Panc1 (cell line): ENCODE measurements around the gene OTOG. TPM values are rescaled to one million over a fixed set of nuclear protein-coding genes. Genes with fewer than 3 reads are reported as not detected.

Experiments used
- ATAC-seq: fragments of 200-7000 bp; cut with Tn5 transposase; 2 replicates; pipeline ENCODE4 v1.9.1; 2020; ENCODE audit warnings: mild to moderate bottlenecking, moderate library complexity
- BruUV-seq: library from RNA; stranded (reverse); fragments of 400-500 nt; replicated peaks from 2 replicates; lab custom pipeline; 2021; lab: Mats Ljungman, UMichigan
- CTCF ChIA-PET: fragments of 300-600 bp; sonication (Branson Sonifier 250); formaldehyde crosslinking; loops from one replicate; lab custom pipeline; 2022; ENCODE audit warnings: antibody characterized with exemption; lab: Charles Lee
- POLR2A ChIA-PET: fragments of 300-600 bp; sonication (Branson Sonifier 250); formaldehyde crosslinking; loops from one replicate; lab custom pipeline; 2022; ENCODE audit warnings: antibody characterized with exemption; lab: Charles Lee
- DNase-seq: peaks from one replicate; pipeline ENCODE4 v3.0.0-alpha.2; 2010; ENCODE audit warnings: low read depth, low spot score
- H3K27ac ChIP-seq: 2 replicates; pipeline ENCODE4 v1.5.1; 2011; ENCODE audit warnings: mild to moderate bottlenecking, low read length, inconsistent platforms
- H3K27me3 ChIP-seq: fragments of 200-500 bp; sonication (Bioruptor generic); 2 replicates; pipeline ENCODE4 v1.6.0; 2014; ENCODE audit warnings: low read length, inconsistent platforms; ENCODE audit not compliant: control insufficient read depth, insufficient read depth
- H3K36me3 ChIP-seq: fragments of 200-500 bp; sonication (Bioruptor generic); 2 replicates; pipeline ENCODE4 v1.5.1; 2014; ENCODE audit warnings: inconsistent platforms, mild to moderate bottlenecking, low read length, moderate library complexity; ENCODE audit not compliant: control insufficient read depth, insufficient read depth
- H3K4me1 ChIP-seq: 2 replicates; pipeline ENCODE4 v1.5.1; 2011; ENCODE audit warnings: inconsistent platforms, mild to moderate bottlenecking, low read length, moderate library complexity; ENCODE audit not compliant: control insufficient read depth, insufficient read depth
- H3K4me3 ChIP-seq, 2 experiments: 2 replicates each; pipeline ENCODE4 v1.5.1; 2011 to 2012; ENCODE audit warnings: low read depth in 2 of 2, low read length in 2 of 2, mild to moderate bottlenecking in 2 of 2, inconsistent platforms in 1 of 2, moderate library complexity in 1 of 2
- H3K9me3 ChIP-seq: fragments of 200-500 bp; sonication (Bioruptor generic); 2 replicates; pipeline ENCODE4 v1.5.1; 2014; ENCODE audit warnings: low read depth, mild to moderate bottlenecking, inconsistent platforms, low read length, moderate library complexity; ENCODE audit not compliant: control insufficient read depth, insufficient read depth
- POLR2AphosphoS5 ChIP-seq: IDR thresholded peaks from 2 replicates; pipeline ENCODE4 v1.6.1; 2012; ENCODE audit warnings: mild to moderate bottlenecking, low read depth, low read length, moderate library complexity
- SIN3A ChIP-seq: IDR thresholded peaks from 2 replicates; pipeline ENCODE4 v1.6.1; 2012; ENCODE audit warnings: low read depth, mild to moderate bottlenecking, low read length, moderate library complexity, borderline replicate concordance; ENCODE audit not compliant: insufficient read depth
- TCF7L2 ChIP-seq: IDR thresholded peaks from 2 replicates; pipeline ENCODE4 v1.6.1; 2011; ENCODE audit warnings: mild to moderate bottlenecking, low read depth, low read length, inconsistent platforms
- in situ Hi-C: cut with HindIII; loops from 2 replicates; pipeline ENCODE4 v1.10.0; 2016; ENCODE audit warnings: low sequenced_read_pairs, low pct_unique_long_range_greater_than_20kb
- intact Hi-C: fragments of 100-400 bp; cut with micrococcal nuclease; formaldehyde crosslinking; loops from one replicate; pipeline ENCODE4 v1.10.0; 2022; ENCODE audit not compliant: unreplicated experiment
- total RNA-seq: library from RNA; stranded (reverse); gene quantifications from one replicate; pipeline ENCODE4 v1.2.1, GENCODE V29; 2021; ENCODE audit not compliant: unreplicated experiment
- TF ChIP-seq, protein P1 (sequence below), 2 experiments: IDR thresholded peaks; 2 replicates each; pipeline ENCODE4 v1.6.1; 2011 to 2012; ENCODE audit warnings: low read depth in 2 of 2, control low read depth in 1 of 2, low read length in 1 of 2, mild to moderate bottlenecking in 1 of 2, moderate library complexity in 1 of 2; ENCODE audit not compliant: insufficient read depth in 1 of 2
- TF ChIP-seq, protein P2 (sequence below): fragments of 450-650 bp; IDR thresholded peaks from 2 replicates; pipeline ENCODE4 v1.5.1; 2017; ENCODE audit warnings: mild to moderate bottlenecking

The OTOG gene
- total RNA-seq, 1 experiment from 2014 or later, result not detected

DNA sequence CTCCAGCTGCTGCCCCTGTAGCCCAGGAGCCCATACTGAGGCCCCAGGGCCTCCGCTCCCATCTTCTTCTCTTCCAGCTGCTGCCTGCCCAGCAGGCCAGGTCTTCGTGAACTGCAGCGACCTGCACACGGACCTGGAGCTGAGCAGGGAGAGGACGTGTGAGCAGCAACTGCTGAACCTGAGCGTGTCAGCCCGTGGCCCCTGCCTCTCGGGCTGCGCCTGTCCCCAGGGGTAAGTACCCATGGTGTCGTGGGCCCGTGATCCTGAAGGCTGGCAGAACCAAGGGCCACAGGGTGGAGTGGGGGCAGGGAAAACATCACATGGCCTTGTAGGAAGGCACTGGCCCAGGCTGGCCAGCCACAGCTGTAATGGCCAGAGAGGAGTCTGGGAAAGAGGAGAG lies 31.2 kb downstream of the OTOG start:
- Histone ChIP-seq H3K36me3 (no peaks in the 10 kb centered on the region), H3K27me3 (peaks cover under 1% of the 10 kb centered on the region; the same call in 1 of the 2 replicates), H3K4me3 (no peak overlapping the region), H3K4me1 (no peaks in the 10 kb centered on the region), H3K9me3 (no peaks in the 10 kb centered on the region), H3K27ac (no peak overlapping the region)
- TF ChIP-seq TCF7L2 (no peak), POLR2AphosphoS5 (no peak), SIN3A (no peak)
- TF ChIP-seq, protein P1, sequence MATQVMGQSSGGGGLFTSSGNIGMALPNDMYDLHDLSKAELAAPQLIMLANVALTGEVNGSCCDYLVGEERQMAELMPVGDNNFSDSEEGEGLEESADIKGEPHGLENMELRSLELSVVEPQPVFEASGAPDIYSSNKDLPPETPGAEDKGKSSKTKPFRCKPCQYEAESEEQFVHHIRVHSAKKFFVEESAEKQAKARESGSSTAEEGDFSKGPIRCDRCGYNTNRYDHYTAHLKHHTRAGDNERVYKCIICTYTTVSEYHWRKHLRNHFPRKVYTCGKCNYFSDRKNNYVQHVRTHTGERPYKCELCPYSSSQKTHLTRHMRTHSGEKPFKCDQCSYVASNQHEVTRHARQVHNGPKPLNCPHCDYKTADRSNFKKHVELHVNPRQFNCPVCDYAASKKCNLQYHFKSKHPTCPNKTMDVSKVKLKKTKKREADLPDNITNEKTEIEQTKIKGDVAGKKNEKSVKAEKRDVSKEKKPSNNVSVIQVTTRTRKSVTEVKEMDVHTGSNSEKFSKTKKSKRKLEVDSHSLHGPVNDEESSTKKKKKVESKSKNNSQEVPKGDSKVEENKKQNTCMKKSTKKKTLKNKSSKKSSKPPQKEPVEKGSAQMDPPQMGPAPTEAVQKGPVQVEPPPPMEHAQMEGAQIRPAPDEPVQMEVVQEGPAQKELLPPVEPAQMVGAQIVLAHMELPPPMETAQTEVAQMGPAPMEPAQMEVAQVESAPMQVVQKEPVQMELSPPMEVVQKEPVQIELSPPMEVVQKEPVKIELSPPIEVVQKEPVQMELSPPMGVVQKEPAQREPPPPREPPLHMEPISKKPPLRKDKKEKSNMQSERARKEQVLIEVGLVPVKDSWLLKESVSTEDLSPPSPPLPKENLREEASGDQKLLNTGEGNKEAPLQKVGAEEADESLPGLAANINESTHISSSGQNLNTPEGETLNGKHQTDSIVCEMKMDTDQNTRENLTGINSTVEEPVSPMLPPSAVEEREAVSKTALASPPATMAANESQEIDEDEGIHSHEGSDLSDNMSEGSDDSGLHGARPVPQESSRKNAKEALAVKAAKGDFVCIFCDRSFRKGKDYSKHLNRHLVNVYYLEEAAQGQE (IDR thresholded peaks at IDR 0.05; ENCODE audit: insufficient read depth in 1 of 2, low read depth in 2 of 2, low read length in 1 of 2), result no peak
- TF ChIP-seq, protein P2, sequence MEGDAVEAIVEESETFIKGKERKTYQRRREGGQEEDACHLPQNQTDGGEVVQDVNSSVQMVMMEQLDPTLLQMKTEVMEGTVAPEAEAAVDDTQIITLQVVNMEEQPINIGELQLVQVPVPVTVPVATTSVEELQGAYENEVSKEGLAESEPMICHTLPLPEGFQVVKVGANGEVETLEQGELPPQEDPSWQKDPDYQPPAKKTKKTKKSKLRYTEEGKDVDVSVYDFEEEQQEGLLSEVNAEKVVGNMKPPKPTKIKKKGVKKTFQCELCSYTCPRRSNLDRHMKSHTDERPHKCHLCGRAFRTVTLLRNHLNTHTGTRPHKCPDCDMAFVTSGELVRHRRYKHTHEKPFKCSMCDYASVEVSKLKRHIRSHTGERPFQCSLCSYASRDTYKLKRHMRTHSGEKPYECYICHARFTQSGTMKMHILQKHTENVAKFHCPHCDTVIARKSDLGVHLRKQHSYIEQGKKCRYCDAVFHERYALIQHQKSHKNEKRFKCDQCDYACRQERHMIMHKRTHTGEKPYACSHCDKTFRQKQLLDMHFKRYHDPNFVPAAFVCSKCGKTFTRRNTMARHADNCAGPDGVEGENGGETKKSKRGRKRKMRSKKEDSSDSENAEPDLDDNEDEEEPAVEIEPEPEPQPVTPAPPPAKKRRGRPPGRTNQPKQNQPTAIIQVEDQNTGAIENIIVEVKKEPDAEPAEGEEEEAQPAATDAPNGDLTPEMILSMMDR, result no peak
- POLR2A ChIA-PET, result no interaction called here
- intact Hi-C loops, result no loop called here
- ATAC-seq (no peak), DNase-seq (no peak)
- in situ Hi-C loops, result no loop called here
- no TSS peak for BruUV-seq
- CTCF ChIA-PET, result no interaction called here

DNA sequence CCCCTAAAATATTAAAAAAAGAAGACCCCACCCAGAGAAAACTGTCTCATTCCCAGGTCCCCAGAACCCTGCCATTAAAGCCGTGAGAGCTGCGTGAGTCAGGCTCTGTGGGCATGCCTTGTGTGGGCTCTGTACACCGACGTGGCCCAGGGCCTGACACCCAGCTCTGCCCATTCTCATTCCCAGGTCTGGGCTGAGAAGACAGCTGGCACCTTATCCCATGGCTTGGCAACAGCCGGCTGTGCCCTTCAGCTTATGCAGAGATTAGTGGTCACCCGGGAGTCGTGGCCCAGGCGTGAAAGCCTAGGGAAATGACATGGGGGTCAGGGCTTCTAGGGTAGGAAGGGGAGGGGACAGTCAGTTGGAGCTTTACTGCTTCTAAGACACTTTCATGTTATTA lies 31.9 kb downstream of the OTOG start:
- TF ChIP-seq SIN3A (no peak), POLR2AphosphoS5 (no peak), TCF7L2 (no peak)
- TF ChIP-seq, protein P2, result no peak
- TF ChIP-seq, protein P1 (IDR thresholded peaks at IDR 0.05; ENCODE audit: insufficient read depth in 1 of 2, low read depth in 2 of 2, low read length in 1 of 2), result no peak
- POLR2A ChIA-PET, result no interaction called here
- in situ Hi-C loops (no loop called here), intact Hi-C loops (no loop called here)
- H3K9me3 ChIP-seq, result no peaks in the 10 kb centered on the region
- H3K36me3 ChIP-seq, result no peaks in the 10 kb centered on the region
- H3K27ac ChIP-seq, result no peak overlapping the region
- ATAC-seq, result no peak
- DNase-seq, result no peak
- no peak overlapping the region for H3K4me3 ChIP-seq
- BruUV-seq, result no TSS peak
- CTCF ChIA-PET, result no interaction called here
- no peaks in the 10 kb centered on the region for H3K4me1 ChIP-seq
- peaks cover 6% of the 10 kb centered on the region for H3K27me3 ChIP-seq
